Right lobe of liver (tissue), 6 donors: ENCODE measurements around the gene RELL1. TPM values are rescaled to one million over a fixed set of nuclear protein-coding genes. Genes with fewer than 3 reads are reported as not detected.

ENCODE experiments used
- ATAC-seq, 4 donors: fragments of 200-7000 bp; cut with Tn5 transposase; one replicate each; pipeline ENCODE4 v1.9.1; 2020; ENCODE audit warnings: mild to moderate bottlenecking in 4 of 4, moderate library complexity in 4 of 4
- DNase-seq, 3 donors: peaks; one replicate each; pipeline ENCODE4 v3.0.0-alpha.2; 2020
- H3K27ac ChIP-seq, 3 donors: fragments of 200-600 bp; one replicate each; pipeline ENCODE4 v1.8.0; 2022
- H3K27me3 ChIP-seq, 2 donors: fragments of 200-600 bp; one replicate each; pipeline ENCODE4 v1.8.0; 2022
- H3K36me3 ChIP-seq, 4 donors: fragments of 200-600 bp; sonication (generic) in 1 of 4; one replicate each; pipeline versions ENCODE4 v1.5.1 to v1.8.0; 2017 to 2022; ENCODE audit warnings: control low read depth in 1 of 4
- H3K4me1 ChIP-seq, 4 donors: fragments of 200-600 bp; sonication (generic) in 1 of 4; one replicate each; pipeline versions ENCODE4 v1.5.1 to v1.8.0; 2017 to 2022; ENCODE audit warnings: control low read depth in 1 of 4
- H3K4me3 ChIP-seq, 3 donors: fragments of 200-600 bp; one replicate each; pipeline ENCODE4 v1.8.0; 2022
- H3K9me3 ChIP-seq, 4 donors: fragments of 200-600 bp; sonication (generic) in 1 of 4; one replicate each; pipeline versions ENCODE4 v1.5.1 to v1.8.0; 2017 to 2022; ENCODE audit warnings: control low read depth in 1 of 4
- POLR2A ChIP-seq: fragments of 450-650 bp; IDR thresholded peaks from one replicate; pipeline ENCODE4 v1.6.1; 2017; ENCODE audit warnings: antibody characterized with exemption, mild to moderate bottlenecking
- WGBS: methylation state at CpG from one replicate; pipeline ENCODE4 v1.1.6; 2018; ENCODE audit warnings: low coverage, low lambda C conversion rate; ENCODE audit not compliant: insufficient coverage; ENCODE audit errors: missing lambda C conversion rate; 5-methylcytosine and 5-hydroxymethylcytosine counted together
- intact Hi-C, 2 donors: fragments of 100-400 bp; cut with DNase I; formaldehyde crosslinking; loops; one replicate each; pipeline versions ENCODE4 v1.11.2 to v1.14.1; 2022
- total RNA-seq, 6 experiments: library from RNA; depleted of rRNA in 2 of 6; stranded (reverse); fragments of >200 nt in 2 of 6; fragmentation: NEBNext Ultra II Directional in 3 of 6; extraction: Animal tissue kit (Norgen Biotek cat#: 25700) in 3 of 6; gene quantifications; one replicate each; pipeline versions ENCODE4 v1.1.0 to v1.2.4, GENCODE V29; 2016 to 2023
- TF ChIP-seq, protein P1 (sequence below), 4 donors: fragments of 200-600 bp in 3 of 4; fragments of 450-650 bp in 1 of 4; IDR thresholded peaks; one replicate each; pipeline versions ENCODE4 v1.5.1 to v1.8.0; 2016 to 2022; ENCODE audit warnings: antibody characterized with exemption in 4 of 4, mild to moderate bottlenecking in 2 of 4
- donor health status: DM: no; HTN: yes; CAD: no.
- donor health status: DM: no; HTN: no; CAD: no.
- donor health status: DM: no; HTN: no; CAD: no.
- donor health status: DM: no; HTN: yes; CAD: no.
- donor health status: DM: no; HTN: yes; CAD: no.

RELL1 gene
- total RNA-seq, 6 experiments from 2014 or later = 5.7 to 14.6 (median 7.8) TPM

DNA sequence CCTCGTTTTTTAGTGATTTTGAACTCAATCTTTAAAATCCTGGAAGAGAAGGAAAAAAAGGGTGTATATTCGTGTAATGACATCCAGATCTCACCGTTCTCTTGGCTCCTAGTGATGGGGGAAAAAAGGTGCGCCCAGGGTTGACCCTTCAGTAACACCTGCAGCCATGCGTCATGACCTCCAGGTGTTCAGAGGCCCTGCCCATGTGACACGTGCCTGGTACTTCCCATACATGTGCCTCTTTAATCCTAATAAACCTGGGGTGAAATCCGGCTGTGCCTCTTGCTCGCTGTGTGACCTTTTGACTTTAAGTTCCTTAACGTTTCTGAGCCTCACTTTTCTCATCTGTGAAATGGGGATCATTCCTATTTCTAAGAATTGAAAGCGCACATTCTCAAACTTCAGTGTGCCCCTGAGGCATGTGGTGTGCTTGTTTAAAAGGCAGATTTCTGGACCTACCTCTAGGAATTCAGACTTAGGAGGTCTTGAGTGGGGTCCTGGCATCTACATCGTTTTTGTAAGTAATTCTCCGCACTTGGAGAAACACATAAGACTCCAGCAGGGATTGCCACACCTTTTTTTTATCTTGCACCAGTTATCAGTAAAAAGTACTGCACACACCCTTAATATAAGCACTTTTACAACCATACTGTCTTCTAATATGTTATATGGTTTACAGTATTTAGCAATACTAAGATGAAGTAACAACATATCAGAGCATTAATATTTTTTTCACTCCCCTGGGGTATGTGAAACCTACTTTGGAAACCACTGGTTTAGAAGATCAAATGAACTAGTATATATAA lies 90.1 kb downstream of the RELL1 start:
- no peak overlapping the region for H3K27ac ChIP-seq
- peaks cover 0 to under 1% (median 0%) of the 10 kb centered on the region in 4 donors for H3K36me3 ChIP-seq
- intact Hi-C loops = no loop called here
- H3K4me1 ChIP-seq = peaks cover 0 to 17% (median 5%) of the 10 kb centered on the region in 4 donors
- TF ChIP-seq, protein P1, sequence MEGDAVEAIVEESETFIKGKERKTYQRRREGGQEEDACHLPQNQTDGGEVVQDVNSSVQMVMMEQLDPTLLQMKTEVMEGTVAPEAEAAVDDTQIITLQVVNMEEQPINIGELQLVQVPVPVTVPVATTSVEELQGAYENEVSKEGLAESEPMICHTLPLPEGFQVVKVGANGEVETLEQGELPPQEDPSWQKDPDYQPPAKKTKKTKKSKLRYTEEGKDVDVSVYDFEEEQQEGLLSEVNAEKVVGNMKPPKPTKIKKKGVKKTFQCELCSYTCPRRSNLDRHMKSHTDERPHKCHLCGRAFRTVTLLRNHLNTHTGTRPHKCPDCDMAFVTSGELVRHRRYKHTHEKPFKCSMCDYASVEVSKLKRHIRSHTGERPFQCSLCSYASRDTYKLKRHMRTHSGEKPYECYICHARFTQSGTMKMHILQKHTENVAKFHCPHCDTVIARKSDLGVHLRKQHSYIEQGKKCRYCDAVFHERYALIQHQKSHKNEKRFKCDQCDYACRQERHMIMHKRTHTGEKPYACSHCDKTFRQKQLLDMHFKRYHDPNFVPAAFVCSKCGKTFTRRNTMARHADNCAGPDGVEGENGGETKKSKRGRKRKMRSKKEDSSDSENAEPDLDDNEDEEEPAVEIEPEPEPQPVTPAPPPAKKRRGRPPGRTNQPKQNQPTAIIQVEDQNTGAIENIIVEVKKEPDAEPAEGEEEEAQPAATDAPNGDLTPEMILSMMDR (IDR thresholded peaks at IDR 0.05) = no peak
- no peak for TF ChIP-seq POLR2A
- no peak for DNase-seq
- H3K4me3 ChIP-seq = no peak overlapping the region
- no peak for ATAC-seq
- no peaks in the 10 kb centered on the region for H3K27me3 ChIP-seq
- WGBS = 75% methylated on average over 12 of the region's 12 CpGs
- no peaks in the 10 kb centered on the region for H3K9me3 ChIP-seq

DNA sequence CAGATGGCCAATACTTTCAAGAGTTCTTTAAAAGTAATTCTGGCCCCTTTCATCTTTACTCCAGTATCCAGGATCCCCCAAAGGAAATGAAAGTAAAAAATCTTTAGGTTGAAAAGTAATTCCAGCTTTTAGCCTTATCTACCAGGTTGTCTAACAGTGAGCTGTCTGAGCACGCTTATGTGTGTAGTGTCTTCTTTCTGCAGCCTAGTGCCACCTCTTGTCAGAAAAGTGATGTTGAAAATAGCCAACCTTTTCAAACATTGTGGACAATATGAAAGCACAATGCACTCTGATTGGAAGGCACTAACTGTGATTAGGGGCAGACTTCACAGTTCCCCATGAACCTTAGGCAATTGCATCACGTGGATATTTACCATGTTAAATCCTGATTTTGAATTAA lies 92.1 kb downstream of the RELL1 start:
- DNase-seq = no peak
- H3K4me3 ChIP-seq = no peak overlapping the region
- peaks cover 0 to 8% (median under 1%) of the 10 kb centered on the region in 4 donors for H3K4me1 ChIP-seq
- peaks cover 0 to 12% (median 0%) of the 10 kb centered on the region in 4 donors for H3K36me3 ChIP-seq
- H3K27me3 ChIP-seq = no peaks in the 10 kb centered on the region
- H3K27ac ChIP-seq = no peak overlapping the region
- TF ChIP-seq, protein P1 (IDR thresholded peaks at IDR 0.05) = no peak
- TF ChIP-seq POLR2A = no peak
- ATAC-seq = peak in 1 of 4 donors; percentile 33
- intact Hi-C loops = no loop called here
- no peaks in the 10 kb centered on the region for H3K9me3 ChIP-seq
- 81% methylated on average over 2 of the region's 2 CpGs for WGBS

DNA sequence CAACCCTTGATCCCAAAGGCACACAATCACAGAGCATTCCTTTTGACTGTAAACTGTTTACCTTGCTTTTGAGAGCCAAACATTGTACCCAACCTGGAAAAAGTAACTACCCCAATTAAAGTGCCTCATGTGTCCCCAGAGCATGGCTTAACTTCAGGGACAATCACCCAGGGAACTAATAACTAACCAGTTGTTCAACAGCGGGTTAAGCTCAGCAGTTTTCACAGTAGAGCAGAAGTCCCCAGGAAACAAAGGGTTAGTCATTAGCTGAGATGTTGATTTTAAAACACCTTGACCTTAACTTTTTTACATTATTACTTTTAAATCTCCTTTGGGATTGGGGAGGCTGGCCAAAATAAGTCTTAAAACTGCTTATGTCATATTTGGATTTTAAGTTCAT lies 94.8 kb downstream of the RELL1 start:
- ATAC-seq (no peak), DNase-seq (no peak)
- WGBS = 11% methylated on average over 1 of the region's 1 CpG
- Histone ChIP-seq H3K4me1 (no peaks in the 10 kb centered on the region), H3K27ac (no peak overlapping the region), H3K27me3 (no peaks in the 10 kb centered on the region), H3K4me3 (no peak overlapping the region), H3K36me3 (peaks cover 0 to 12% (median 0%) of the 10 kb centered on the region in 4 donors), H3K9me3 (no peaks in the 10 kb centered on the region)
- intact Hi-C loops = no loop called here
- TF ChIP-seq, protein P1 (IDR thresholded peaks at IDR 0.05) = no peak
- no peak for TF ChIP-seq POLR2A

DNA sequence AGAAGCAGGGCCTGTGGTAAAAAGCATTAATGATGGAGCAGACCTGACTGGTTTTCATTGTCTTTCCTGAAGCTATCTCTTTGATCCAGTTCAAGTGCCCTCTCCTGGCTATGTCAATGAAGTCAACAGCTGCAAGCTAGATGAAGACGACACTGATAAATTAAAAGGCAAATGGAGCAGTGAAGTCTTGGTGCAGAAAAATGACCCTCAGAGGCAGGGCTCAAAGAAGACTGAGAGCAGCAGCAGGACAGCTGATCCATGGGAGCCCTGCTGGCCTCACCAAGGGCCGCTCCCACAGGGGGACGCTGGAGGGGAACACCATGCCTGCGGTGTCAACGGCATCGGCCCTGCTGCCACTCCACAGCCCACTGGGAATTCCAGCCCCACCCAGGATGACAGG lies 96.2 kb downstream of the RELL1 start:
- ATAC-seq = no peak
- intact Hi-C loops = no loop called here
- no peak overlapping the region for H3K4me3 ChIP-seq
- 88% methylated on average over 1 of the region's 6 CpGs for WGBS
- TF ChIP-seq POLR2A = no peak
- TF ChIP-seq, protein P1 (IDR thresholded peaks at IDR 0.05) = no peak
- DNase-seq = no peak
- no peaks in the 10 kb centered on the region for H3K27me3 ChIP-seq
- H3K4me1 ChIP-seq = no peaks in the 10 kb centered on the region
- no peak overlapping the region for H3K27ac ChIP-seq
- H3K9me3 ChIP-seq = no peaks in the 10 kb centered on the region
- H3K36me3 ChIP-seq = peaks cover 0 to 12% (median 0%) of the 10 kb centered on the region in 4 donors
